Measurements from ENCODE around the gene ZNF646.

Gene ZNF646

GRCh38 chr16:31130899-31131298 lies 56.7 kb downstream of the ZNF646 start:
- DNase-seq (ENCODE audit: low read depth in 2 of 2): no peak

- DNase-seq (ENCODE audit: low read depth in 2 of 2): no peak
These were observed 57.2 kb downstream of the ZNF646 start for GRCh38 chr16:31131416-31131815.

GRCh38 chr16:31131841-31132271 lies 57.6 kb downstream of the ZNF646 start:
- DNase-seq (ENCODE audit: low read depth in 2 of 2): no peak

GRCh38 chr16:31132303-31132979 lies 58.2 kb downstream of the ZNF646 start:
- no peak for DNase-seq (ENCODE audit: low read depth in 2 of 2)

GRCh38 chr16:31133046-31133501 lies 58.9 kb downstream of the ZNF646 start:
- DNase-seq (ENCODE audit: low read depth in 2 of 2): no peak
